Middle frontal gyrus (tissue), 1 donor: Measurements from ENCODE around the gene ALDH1A2.

Experiments used
- DNase-seq: peaks from one replicate; pipeline ENCODE4 v3.0.0-alpha.2; 2015; ENCODE audit warnings: low spot score; ENCODE audit errors: extremely low spot score

The ALDH1A2 gene

DNA sequence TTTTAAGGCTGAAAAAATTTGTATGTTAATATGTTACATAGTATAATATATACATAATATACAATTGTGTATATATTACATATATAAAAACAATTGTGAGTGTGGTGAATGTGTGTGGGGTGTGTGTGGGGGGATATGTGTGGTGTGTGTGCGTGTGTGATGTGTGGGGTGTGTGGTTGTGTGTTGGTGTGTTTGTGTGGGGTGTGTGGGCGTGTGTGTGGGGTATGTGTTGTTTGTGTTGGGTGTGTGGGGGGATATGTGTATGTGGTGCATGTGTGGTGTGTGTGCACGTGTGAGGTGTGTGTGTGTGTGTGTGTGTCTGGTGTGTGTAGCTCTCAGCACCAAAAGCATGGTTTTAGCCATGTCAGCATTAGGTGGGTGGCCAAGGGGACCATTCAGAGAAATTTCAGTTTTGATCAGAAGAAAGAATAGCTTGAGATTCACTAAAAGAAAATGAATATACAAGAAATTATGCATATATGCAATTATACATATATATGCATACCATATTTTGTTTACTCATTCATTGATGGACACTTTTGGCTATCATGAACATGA, 118.9 kb downstream of the ALDH1A2 start:
- no peak for DNase-seq

DNA sequence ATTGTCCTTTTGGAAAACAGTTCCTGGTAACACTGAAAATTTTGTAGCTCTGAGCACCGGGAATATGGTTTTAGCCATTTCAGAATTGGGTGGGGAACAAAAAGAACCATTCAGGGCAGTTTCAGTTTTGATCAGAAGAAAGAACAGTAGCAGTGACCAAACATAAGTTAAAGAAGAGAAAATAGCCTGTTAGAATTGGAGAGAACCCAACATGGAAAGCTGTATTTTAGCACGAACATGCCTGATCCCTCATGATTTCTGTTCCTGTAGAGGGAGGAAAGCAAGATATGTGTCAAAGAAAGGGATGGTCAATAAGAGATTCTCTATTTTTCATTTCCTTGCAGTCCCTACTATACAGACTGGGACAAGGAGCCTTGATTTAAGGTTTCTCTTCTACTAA, 119.9 kb downstream of the ALDH1A2 start:
- DNase-seq = no peak

DNA sequence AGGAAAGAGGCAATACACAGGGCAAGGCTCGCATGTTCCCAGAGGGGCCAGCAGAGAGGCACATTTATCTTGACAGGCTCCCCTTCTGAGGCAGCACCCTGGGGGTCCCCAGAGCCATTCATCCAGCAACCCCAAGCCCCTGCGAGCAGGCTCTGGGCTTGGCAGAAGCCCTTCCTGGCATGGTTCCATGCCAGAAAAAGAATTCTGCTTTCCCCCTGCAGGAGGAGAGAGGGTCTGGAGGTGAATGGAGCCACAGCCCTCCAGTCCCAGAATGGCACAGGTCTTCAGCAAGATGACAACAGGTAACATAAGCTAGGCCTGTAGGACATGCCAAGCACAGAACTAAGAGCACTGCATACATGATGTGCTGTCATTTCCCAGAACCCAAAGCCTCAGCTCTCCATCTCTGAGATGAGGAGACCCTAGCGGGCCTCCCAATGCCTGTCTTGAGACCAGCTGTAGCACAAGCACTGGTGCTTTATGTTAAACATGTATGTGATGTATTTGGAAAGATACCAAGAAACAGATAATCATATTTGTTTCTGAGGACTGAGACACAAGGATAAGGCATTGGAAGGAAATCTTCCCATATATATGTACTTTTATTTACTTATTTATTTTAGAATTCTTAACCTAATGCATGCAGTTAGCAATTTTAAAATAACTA, 121.6 kb downstream of the ALDH1A2 start:
- DNase-seq = no peak

DNA sequence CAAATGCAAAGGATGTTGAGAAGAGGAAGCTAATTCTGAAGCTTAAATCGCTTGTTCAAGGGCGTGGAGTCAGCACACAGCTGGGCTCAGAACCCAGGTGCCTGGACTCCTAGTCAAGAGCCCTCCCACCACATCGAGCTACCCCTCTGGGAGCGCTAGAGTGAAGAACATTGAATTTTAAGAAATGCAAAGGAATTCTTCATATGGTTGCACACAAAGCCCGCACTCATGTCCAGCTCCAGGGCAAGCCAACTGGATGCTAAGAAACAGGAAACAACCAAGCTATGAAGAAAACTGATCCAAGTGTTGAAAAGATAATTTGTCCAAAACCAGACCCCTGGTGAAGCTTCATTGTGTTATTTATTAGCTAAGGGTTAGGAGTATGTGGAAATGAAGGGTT, 122.3 kb downstream of the ALDH1A2 start:
- DNase-seq = no peak

DNA sequence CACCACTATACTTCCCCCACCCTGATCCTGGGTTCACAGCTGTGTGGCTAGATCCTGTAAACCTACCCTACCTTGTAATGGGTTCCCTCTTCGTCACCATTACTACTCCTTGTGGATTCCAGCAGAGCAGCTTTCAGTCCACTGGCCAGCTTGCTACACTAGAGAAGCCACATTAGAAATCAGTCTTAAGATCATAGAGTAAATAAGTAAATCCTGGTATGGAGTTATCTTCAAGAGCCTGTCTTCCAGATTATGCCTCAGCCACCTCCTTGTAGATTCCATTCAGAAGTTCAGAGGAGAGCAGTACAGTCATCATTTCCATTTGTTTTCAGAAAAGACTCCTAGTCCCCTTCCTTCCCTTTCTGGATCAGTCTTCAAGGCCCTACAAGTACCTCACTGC, 123.7 kb downstream of the ALDH1A2 start:
- DNase-seq = no peak

DNA sequence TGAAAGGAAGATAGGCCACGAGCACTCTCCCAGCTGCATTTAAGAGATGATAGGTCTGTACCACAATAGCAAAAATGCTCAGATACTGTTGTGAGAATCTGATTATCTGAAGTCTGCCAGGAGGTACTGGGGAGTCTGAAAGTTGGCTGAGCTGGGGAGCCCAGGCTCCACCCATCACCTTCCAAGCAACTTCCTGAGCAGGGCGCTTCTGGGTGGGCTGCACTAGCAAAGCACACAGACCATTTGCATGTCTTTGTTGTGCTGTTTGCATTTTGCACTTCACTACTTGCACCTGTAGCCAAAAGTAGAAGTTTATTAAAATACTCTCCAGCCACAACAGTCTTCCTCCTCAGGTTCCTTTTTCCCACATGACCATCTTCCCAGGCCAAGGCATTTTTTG, 133.2 kb downstream of the ALDH1A2 start:
- DNase-seq = no peak

DNA sequence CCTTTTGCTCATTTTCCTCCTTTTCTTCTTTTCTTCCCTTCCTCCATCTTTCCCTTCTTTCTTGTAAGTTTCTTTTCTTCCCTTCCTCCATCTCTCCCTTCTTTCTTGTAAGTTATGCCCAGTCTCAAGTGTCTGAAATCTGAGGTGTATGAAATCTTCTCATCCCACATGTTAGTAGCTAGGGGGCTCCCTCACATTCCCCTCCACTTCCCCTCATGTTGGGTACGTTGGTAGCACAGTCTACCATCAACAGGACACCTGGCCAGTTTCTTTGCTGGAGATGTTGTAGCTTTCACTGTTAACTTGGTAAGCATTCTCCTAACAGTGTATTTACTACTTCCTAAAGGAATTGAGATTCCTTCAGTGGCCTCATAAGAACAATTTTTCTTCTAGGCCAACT, 133.9 kb downstream of the ALDH1A2 start:
- DNase-seq = no peak

DNA sequence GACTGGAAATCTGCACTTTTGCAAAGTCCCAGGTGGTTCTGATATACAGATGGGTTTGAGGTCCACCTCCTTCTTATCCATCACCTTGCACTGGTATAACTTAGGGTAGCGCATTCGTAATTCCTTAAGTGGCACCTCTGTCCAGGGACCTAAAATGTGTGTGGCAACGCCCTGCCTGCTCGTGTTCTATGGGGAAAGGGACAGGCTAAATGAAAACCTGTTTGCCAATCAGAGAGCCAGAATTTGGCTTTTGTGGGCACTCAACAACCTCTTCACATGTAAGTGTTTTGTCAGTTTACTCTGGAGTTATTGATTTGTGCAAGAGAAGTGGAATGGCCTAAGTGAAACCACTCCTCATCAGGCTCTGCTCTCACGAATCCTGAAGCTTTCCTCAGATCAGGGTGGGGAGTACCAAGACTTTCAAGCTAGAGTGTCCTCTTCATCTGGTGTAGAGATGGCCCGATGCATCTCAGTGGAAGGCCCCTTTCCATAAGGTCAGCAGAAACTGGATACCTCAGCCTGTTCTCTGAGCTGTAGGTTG, 138.3 kb downstream of the ALDH1A2 start:
- DNase-seq = no peak

DNA sequence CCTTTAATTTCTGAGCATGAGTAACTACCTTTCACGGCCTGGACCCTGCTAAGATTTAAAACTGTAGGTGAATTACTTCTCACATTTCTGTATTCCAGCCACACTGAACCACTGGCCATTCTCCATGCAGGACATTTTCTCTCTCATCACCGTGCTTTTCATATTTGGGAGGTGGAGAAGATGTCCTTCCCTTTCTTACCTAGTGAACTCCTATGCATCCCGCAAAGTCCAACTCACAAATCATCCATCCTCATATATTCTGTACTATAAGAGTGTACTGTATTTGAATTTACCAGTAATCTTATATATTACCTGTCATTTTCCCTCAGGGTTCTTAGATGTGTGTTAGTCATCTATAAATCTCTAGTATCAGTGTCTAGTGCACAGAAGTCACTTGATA, 139.9 kb downstream of the ALDH1A2 start:
- no peak for DNase-seq

DNA sequence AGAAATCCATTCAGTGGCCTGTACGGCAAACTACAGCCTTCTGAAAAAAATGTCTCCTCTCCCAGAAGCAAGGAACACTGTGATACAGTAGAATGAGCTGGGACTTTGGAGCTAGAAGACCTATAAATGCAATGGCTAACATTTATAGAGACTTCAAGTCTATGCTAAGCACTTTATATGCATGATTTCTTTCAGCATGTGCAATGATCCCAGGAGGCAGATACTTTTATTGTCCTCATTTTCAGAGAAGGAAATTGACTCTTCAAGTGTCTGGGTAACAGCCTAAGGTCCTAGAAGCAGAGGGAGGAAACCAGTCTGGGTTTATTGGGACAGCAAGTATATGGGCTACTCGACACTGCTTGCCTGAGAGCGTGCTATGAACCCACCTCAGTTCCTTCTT, 140.9 kb downstream of the ALDH1A2 start:
- no peak for DNase-seq

DNA sequence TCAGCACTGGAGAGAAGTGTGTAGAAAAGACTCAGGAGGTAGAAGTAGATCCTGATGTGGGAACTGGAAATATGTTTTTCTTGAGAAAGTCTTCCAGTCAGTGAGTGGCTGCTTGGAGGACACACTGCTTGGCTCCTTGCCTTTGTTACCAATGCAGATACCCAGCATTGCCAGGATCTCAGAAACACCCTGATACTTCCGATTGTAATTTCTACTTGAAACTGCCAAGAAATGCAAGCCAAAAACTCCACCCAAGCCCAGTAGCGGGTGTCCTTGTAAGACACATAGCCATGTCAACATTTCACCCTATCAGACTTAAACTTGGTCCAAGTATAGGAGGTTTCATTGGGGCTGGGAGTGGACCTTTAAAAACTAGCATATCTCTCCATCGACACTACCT, 141.8 kb downstream of the ALDH1A2 start:
- no peak for DNase-seq

DNA sequence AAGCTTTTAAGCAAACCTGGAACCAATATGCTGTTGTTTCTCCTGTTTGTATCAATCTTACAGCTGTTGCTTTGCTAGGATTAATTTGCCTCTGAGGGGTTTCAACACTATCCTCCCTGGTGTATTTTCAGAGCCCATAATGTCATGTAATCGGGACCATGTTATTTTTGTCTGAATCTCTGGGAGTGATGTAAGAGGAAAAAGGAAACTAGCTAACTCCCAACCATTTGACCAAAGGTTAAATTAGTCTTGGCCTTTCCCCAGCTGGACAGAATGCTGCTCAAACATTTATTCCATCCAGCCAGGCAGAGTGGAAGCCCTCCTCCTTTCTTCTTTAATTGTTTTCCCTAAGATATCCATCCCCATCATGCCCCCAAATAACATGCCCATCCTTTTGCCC, 142.2 kb downstream of the ALDH1A2 start:
- no peak for DNase-seq

DNA sequence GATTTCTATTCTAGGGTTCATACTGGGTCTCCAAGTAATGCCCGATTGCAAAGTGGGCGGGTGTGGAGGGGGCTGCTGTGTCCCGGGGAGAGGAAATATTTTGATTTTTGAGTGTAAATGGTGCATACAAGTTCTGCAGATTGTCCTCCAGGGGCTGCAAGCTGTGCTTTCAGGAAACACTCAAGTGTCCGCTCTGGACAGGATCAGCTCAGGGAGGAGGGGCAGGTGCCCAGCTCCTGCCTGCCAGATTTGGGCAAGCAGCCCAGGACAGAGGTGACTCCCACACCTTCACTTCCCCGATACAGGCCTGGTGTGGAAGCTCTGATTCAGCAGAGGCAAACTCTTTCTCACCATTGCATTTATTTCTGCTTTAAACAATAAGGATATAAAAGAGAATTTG, 142.7 kb downstream of the ALDH1A2 start:
- DNase-seq = no peak

DNA sequence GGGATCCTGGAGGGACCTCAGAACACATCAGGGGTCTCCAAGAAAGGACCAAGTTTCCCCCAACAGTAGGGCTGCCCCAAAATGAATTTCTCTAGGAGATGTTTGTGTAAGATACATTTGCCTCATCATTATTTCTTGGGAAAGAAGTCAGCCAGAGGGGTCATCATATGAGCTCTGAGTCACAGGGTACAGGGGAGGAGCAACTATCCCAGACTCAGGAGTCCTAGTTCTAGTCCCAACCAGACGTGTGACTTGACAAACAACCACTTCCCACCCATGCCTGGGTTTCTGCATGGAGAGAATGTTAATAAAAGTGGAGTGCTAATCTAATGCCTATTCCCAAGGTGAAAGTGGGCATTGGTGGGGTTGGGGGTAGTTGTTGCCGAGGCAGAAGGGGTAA, 144.1 kb downstream of the ALDH1A2 start:
- DNase-seq = no peak

DNA sequence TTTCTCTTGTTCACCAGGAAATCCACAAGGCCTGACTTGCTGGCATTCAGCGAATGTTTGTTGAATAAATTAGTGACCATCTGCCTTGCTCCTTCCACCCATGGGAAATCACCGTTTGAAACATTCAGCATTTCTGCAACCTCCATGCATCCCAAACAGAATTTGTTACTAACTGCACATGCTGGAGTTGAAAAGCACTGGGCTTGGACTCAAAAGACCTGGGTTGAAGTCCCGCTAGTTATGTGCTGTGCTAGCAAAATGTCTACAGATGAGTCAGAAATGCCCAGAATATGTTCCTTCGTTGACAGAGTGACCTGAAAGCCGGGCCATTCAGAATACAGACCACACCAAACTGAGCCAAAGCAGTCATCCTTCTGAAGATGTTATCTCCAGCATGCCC, 144.6 kb downstream of the ALDH1A2 start:
- no peak for DNase-seq

DNA sequence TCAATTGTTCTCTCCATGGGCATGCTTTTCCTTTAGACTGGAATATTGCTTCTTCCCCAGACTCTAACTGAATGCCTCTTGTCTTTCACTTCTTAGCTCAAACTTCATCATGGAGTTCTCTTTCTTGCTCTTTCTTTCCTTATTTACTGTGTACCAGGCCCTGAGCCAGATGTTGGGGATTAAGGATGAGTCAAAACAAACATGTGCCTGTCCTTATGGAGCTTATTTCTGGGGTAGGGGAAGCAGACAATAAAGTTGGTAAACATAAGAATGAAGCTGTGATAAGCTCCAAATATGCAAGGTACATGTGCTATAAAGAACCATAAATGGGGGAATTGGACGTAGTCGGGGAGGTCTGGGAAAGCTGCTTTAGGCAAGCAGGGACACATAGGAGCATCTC, 145.8 kb downstream of the ALDH1A2 start:
- DNase-seq = no peak

DNA sequence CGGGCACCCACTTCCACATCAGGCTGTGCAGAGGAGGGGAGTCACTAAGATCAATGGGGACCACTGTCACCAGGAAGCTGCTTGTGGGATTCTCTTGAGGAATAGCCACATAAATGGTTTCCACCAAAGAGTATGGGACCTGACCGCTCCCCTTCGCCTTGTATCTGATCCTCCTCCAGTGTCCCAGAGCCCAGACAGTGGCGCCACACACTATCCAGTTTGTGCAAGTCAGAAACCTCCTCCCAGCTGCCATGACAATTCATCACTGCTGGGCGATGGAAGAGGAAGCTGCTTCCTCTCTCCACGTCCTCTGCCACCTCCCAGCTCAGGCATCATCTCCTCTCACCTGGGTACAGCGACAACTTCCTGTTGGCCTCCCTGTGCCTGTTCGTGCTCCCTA, 147.5 kb downstream of the ALDH1A2 start:
- no peak for DNase-seq

DNA sequence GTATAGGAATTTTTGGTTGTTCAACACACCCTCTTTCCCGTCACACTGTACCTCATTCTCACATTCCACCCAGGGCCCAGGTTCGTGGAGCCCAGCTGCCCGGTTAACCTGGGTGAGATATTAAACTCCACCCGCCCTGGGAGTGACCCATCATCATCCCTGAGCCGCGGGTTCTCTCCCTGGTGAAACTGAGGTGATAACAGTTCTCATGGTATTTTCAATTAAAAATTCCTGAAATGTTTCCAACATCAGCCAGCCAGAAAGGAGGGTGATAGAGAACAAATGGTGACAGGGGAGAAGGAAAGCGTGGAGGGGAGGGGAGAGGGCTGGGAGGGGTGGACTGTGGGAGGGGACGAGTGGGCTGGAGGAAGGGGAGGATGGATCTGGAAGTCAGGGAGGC, 148.8 kb downstream of the ALDH1A2 start:
- no peak for DNase-seq

DNA sequence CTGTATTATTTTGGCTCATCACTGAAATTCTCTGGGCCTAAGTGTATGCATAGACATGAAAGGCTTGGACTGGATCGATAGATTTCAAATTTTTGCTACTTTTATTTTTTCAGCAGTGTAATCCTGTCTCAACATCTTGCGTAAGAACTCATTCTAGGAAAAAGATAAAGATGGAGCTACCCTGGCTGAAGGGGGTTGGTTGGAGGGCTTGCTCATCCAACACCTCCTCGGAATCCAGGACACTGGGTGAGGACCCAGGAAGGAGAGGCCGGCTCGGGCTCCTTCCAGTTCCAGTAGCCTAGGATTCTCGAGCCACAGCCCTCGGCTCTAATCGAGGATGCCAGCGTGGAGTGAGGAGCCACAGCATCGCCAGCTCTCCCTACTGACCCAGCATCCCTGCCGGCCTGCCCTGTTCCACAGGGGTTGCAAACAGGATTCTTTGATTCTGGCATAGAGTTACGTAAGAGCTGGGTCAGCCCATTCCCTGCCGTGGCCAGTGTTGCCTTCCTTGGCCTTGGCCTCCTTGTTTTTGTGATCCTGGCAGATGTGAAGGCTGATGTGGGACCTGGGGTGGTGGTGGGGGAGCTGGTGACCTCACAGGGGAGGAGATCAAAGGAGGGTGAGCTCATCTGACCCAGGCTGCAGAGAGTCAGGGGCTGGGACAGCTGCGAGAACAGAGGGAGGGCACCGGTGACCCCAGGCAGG, 149.5 kb downstream of the ALDH1A2 start:
- no peak for DNase-seq

DNA sequence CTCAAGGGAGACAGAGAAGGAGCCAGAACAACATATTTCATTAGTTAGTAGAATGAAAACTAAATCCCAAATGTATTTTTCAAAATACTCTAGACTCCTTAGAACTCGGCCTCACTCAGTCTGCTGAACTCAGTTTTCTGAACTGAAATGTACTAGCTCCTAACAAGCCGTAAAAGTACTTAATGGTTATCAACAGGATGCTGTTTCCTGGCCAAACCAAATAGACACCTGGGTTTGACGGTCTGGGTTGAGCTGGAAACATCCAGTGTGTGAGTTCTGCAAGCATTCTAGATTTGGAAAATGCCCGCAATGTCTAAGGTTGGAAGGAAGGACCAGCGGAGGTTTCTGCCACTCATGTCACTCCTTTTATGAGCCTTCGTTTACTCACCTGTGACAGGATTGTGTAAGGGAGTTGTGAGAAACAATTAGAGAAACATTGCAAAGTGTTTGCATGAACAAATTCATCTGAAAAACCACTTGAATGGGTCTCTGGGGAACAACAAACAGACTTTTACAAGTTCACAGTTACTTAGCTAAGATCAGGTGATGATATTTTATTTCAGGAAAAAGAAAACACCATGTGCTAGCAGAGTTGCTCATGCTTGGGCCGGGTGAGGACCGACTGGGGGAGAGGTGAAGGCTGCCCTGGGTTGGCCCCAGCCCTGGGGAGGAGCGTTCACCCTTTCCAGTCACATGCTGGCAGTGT, 151.0 kb downstream of the ALDH1A2 start:
- DNase-seq = no peak

DNA sequence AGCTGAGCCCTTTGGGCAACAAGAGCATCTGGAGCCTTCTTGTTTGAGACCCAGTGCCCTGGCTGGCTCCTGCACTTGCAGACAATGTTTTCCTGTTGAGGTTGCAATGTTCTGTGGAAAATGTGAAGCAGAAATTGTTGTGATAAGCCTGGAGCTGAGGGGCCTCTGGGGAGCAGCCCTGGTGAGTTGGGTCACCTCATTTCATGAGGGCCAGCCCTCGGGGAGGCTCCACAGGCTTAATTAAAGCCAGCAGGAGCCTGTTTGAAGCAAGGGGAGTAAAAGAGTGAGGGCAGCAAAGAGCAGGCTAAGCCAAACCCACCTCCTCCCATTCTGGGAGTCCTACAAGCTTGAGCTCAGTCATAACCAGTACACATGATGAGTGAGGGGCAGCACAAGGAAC, 154.3 kb downstream of the ALDH1A2 start:
- no peak for DNase-seq

DNA sequence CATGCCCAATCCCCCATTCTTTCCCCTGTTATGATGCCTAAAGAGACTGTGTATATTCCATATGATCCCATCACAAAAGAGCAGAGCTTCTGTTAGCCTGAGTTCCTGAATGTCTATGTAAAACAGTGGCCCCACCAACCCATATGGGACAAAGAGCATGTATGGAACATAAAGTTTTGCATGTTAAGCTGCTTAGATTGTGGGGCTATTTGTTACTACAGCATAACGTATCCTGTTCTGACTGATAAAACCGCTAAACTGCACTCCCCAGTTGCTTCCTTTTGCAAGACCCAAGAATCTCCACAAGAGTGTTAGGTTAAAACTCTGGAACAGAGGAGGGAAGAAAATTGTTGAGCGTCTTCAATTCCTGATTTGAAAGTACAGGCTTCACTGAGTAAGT, 154.8 kb downstream of the ALDH1A2 start:
- DNase-seq = no peak
